ENCODE data around the gene MYL2.

Gene MYL2

GRCh38 chr12:110863161-110863560 is 57.2 kb downstream of the MYL2 start:
- DNase-seq (ENCODE audit: low read depth) = no peak
- H3K4me3 ChIP-seq (ENCODE audit: low read depth, low read length) = no peak overlapping the region
- TF ChIP-seq CTCF (IDR thresholded peaks at IDR 0.05; ENCODE audit: control insufficient read depth, extremely low read depth, insufficient read depth) = no peak

GRCh38 chr12:110862329-110862728 is 58.0 kb downstream of the MYL2 start:
- no peak for TF ChIP-seq CTCF (IDR thresholded peaks at IDR 0.05; ENCODE audit: control insufficient read depth, extremely low read depth, insufficient read depth)
- no peak overlapping the region for H3K4me3 ChIP-seq (ENCODE audit: low read depth, low read length)
- DNase-seq (ENCODE audit: low read depth) = no peak

- no peak overlapping the region for H3K4me3 ChIP-seq (ENCODE audit: low read depth, low read length)
- no peak for DNase-seq (ENCODE audit: low read depth)
- TF ChIP-seq CTCF (IDR thresholded peaks at IDR 0.05; ENCODE audit: control insufficient read depth, extremely low read depth, insufficient read depth) = 0 out of 2 replicates have a peak, but pooled peaks have one; percentile 8
Measured at GRCh38 chr12:110861729-110862128, 58.6 kb downstream of the MYL2 start.

Measured in LNCaP clone FGC (cell line).